GM21360 (cell line): ENCODE results near the gene KCMF1.
"Not testable (repeated sequence)": the region's sequence is repeated elsewhere in the genome, so short reads cannot be mapped to it uniquely, and the experiment has no call there.

Experiments used
- ATAC-seq: cut with Tn5 transposase; IDR thresholded peaks from one replicate; pipeline ENCODE4 v1.9.1; 2021; ENCODE audit warnings: mild to moderate bottlenecking, moderate library complexity; ENCODE audit not compliant: unreplicated experiment

Gene KCMF1

GRCh38 chr2:84970868-84971509 is at the start of gene KCMF1:
KCMF1 (plus strand) TSS chr2:84971161; CDS start chr2:84971452, 291 bp downstream.
- peak; percentile 53 for ATAC-seq

GRCh38 chr2:84923009-84923408 is 48.0 kb upstream of the KCMF1 start:
- ATAC-seq, result no peak

GRCh38 chr2:84924173-84925106 is 46.5 kb upstream of the KCMF1 start:
- no peak for ATAC-seq

GRCh38 chr2:84925336-84925723 is 45.6 kb upstream of the KCMF1 start:
- ATAC-seq, result peak; percentile 0

GRCh38 chr2:84925724-84926376 is 45.1 kb upstream of the KCMF1 start:
- peak; percentile 83 for ATAC-seq

GRCh38 chr2:84927275-84927627 is 43.7 kb upstream of the KCMF1 start:
- no peak for ATAC-seq

- peak; percentile 60 for ATAC-seq
Observed at GRCh38 chr2:84931384-84931821, 39.6 kb upstream of the KCMF1 start.

- ATAC-seq, result peak; percentile 34
Observed at GRCh38 chr2:84938194-84938879, 32.6 kb upstream of the KCMF1 start.

- ATAC-seq, result peak; percentile 71
Observed at GRCh38 chr2:84939426-84940087, 31.4 kb upstream of the KCMF1 start.

GRCh38 chr2:84940088-84940470 is 30.9 kb upstream of the KCMF1 start:
- ATAC-seq, result peak; percentile 8

- ATAC-seq, result no peak
Observed at GRCh38 chr2:84940831-84941412, 30.0 kb upstream of the KCMF1 start.

GRCh38 chr2:84942166-84942565 is 28.8 kb upstream of the KCMF1 start:
- no peak for ATAC-seq

- peak; percentile 32 for ATAC-seq
Observed at GRCh38 chr2:84942964-84943421, 28.0 kb upstream of the KCMF1 start.

GRCh38 chr2:84944295-84944909 is 26.6 kb upstream of the KCMF1 start:
- ATAC-seq, result no peak

GRCh38 chr2:84945838-84946203 is 25.1 kb upstream of the KCMF1 start:
- ATAC-seq, result not testable (repeated sequence)

- ATAC-seq, result peak; percentile 60
Observed at GRCh38 chr2:84946204-84947009, 24.6 kb upstream of the KCMF1 start.

- ATAC-seq, result no peak
Observed at GRCh38 chr2:84947010-84947593, 23.9 kb upstream of the KCMF1 start.

GRCh38 chr2:84953535-84953934 is 17.4 kb upstream of the KCMF1 start:
- no peak for ATAC-seq
